Lung (tissue), 12 donors: ENCODE results near the gene ILF3. TPM values are rescaled to one million over a fixed set of nuclear protein-coding genes. Genes with fewer than 3 reads are reported as not detected.

Experiments
- ATAC-seq: fragments of 200-7000 bp; cut with Tn5 transposase; one replicate; pipeline ENCODE4 v1.9.1; 2020; ENCODE audit warnings: moderate number of reproducible peaks; ENCODE audit not compliant: insufficient read depth, low FRiP score
- DNase-seq, 3 donors: peaks; one replicate each; pipeline ENCODE4 v3.0.0-alpha.2; 2013 to 2017
- H3K27ac ChIP-seq, 2 donors: one replicate each; pipeline ENCODE4 v1.5.1; 2013; ENCODE audit warnings: mild to moderate bottlenecking in 2 of 2, moderate library complexity in 2 of 2, control low read depth in 1 of 2, inconsistent platforms in 1 of 2, low read depth in 1 of 2, low read length in 1 of 2
- H3K27me3 ChIP-seq, 3 donors: one replicate each; pipeline ENCODE4 v1.5.1; 2013; ENCODE audit warnings: low read length in 2 of 3; ENCODE audit not compliant: control insufficient read depth in 3 of 3, insufficient read depth in 3 of 3
- H3K36me3 ChIP-seq, 4 donors: one replicate each; pipeline ENCODE4 v1.5.1; 2013; ENCODE audit warnings: low read length in 4 of 4, mild to moderate bottlenecking in 1 of 4, moderate library complexity in 1 of 4; ENCODE audit not compliant: control insufficient read depth in 4 of 4, insufficient read depth in 4 of 4
- H3K4me1 ChIP-seq, 5 donors: one replicate each; pipeline ENCODE4 v1.5.1; 2013; ENCODE audit warnings: low read length in 5 of 5, mild to moderate bottlenecking in 2 of 5, moderate library complexity in 1 of 5; ENCODE audit not compliant: control insufficient read depth in 5 of 5, insufficient read depth in 5 of 5
- H3K4me3 ChIP-seq: one replicate; pipeline ENCODE4 v1.5.1; 2013; ENCODE audit warnings: mild to moderate bottlenecking, control low read depth, moderate library complexity
- H3K9ac ChIP-seq, 2 donors: one replicate each; pipeline ENCODE4 v1.5.1; 2013; ENCODE audit warnings: low read length in 2 of 2, control low read depth in 1 of 2; ENCODE audit not compliant: insufficient read depth in 1 of 2
- H3K9me3 ChIP-seq, 4 donors: one replicate each; pipeline ENCODE4 v1.5.1; 2013; ENCODE audit warnings: low read length in 3 of 4, mild to moderate bottlenecking in 1 of 4, moderate library complexity in 1 of 4; ENCODE audit not compliant: control insufficient read depth in 4 of 4, insufficient read depth in 3 of 4
- WGBS, 2 donors: extraction: QIAGEN DNeasy Blood & Tissue Kit; methylation state at CpG; one replicate each; pipeline ENCODE4 v1.1.7; 2013; 5-methylcytosine and 5-hydroxymethylcytosine counted together
- polyA plus RNA-seq, 2 donors: library from polyadenylated mRNA; stranded (reverse); fragments of 200-250 nt; gene quantifications; one replicate each; pipeline ENCODE4 v1.2.1, GENCODE V29; 2013
- total RNA-seq, 2 donors: library from RNA; depleted of rRNA in 1 of 2; stranded (reverse); fragments of >200 nt in 1 of 2; gene quantifications; one replicate each; pipeline ENCODE4 v1.2.1, GENCODE V29; 2014 to 2021
- TF ChIP-seq, protein P1 (sequence below): IDR thresholded peaks from 2 replicates; pipeline ENCODE4 v1.5.1; 2012; ENCODE audit warnings: mild to moderate bottlenecking; ENCODE audit errors: control extremely low read depth, extremely low read depth
- donor health status: control.
- donor health status: control.
- donor health status: Bipolar disorder and iron deficiency.
- donor health status: healthy.
- donor health status: DM: yes; HTN: yes; CAD: no.

Gene ILF3
- total and polyA plus RNA-seq, 4 donors, result 105 to 225 (median 131) TPM

- Histone ChIP-seq H3K36me3 (peaks cover 0 to 3% (median 3%) of the 10 kb centered on the region in 4 donors), H3K9me3 (no peaks in the 10 kb centered on the region), H3K27ac (peak overlapping the region in 1 of 2 donors; percentile 23), H3K4me1 (peaks cover 0 to 34% (median 16%) of the 10 kb centered on the region in 5 donors), H3K4me3 (peak overlapping the region; percentile 72), H3K27me3 (no peaks in the 10 kb centered on the region), H3K9ac (peak overlapping the region; percentile 63 to 93)
- 5% methylated on average over 16 of the region's 16 CpGs for WGBS, 2 donors
- TF ChIP-seq, protein P1, sequence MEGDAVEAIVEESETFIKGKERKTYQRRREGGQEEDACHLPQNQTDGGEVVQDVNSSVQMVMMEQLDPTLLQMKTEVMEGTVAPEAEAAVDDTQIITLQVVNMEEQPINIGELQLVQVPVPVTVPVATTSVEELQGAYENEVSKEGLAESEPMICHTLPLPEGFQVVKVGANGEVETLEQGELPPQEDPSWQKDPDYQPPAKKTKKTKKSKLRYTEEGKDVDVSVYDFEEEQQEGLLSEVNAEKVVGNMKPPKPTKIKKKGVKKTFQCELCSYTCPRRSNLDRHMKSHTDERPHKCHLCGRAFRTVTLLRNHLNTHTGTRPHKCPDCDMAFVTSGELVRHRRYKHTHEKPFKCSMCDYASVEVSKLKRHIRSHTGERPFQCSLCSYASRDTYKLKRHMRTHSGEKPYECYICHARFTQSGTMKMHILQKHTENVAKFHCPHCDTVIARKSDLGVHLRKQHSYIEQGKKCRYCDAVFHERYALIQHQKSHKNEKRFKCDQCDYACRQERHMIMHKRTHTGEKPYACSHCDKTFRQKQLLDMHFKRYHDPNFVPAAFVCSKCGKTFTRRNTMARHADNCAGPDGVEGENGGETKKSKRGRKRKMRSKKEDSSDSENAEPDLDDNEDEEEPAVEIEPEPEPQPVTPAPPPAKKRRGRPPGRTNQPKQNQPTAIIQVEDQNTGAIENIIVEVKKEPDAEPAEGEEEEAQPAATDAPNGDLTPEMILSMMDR, result no peak
- DNase-seq, result peak; percentile 17 to 33 (median 32)
- no peak for ATAC-seq
Measured at GRCh38 chr19:10655457-10656312, 1.5 kb downstream of the ILF3 start.

DNA sequence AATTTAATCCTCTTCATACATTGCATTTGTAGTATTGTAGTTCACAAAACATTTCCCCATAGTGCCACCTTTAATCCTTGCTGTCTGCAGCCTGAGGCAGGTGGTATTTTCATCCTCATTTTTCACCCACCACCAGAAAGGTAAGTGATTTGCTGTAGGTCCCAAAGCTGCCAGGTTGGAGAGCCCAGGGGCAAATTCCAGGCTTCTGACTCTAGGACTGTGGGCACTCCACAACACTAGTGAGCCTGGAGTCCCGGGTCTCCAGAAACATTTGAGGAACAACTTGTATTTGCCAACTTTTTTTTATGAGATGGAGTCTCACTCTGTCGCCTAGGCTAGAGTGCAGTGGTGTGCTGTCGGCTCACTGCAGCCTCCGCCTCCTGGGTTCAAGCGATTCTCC lies 6.2 kb downstream of the ILF3 start:
- 75 to 82% methylated on average over 5 of the region's 5 CpGs for WGBS, 2 donors
- ATAC-seq (no peak), DNase-seq (no peak)
- Histone ChIP-seq H3K4me3 (no peak overlapping the region), H3K9ac (no peak overlapping the region), H3K27ac (peak overlapping the region in 1 of 2 donors; percentile 14), H3K27me3 (no peaks in the 10 kb centered on the region), H3K36me3 (peaks cover 2 to 7% (median 3%) of the 10 kb centered on the region in 4 donors), H3K4me1 (peaks cover 0 to 18% (median 12%) of the 10 kb centered on the region in 5 donors), H3K9me3 (no peaks in the 10 kb centered on the region)
- TF ChIP-seq, protein P1, result no peak

DNA sequence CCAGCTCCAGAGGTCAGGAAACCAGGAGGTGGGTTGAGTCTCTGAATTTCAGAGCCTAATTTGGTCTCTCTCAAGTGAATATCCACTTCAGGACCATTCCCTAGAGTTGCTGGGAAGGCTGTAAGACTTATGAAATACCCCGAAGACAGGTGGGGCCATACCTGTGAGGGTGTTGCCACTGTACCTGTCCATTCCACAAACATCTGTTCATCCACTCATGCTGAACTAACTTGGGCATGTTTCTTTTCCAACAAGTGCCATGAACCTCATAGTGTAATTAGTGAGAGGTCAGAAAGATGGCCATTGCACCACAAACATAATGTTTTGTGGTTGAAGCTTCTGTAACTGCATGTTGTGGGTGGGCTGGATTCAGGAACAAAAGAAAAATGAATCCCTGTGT lies 7.8 kb downstream of the ILF3 start:
- no peak overlapping the region for H3K4me3 ChIP-seq
- H3K4me1 ChIP-seq, result peaks cover 0 to 10% (median 5%) of the 10 kb centered on the region in 5 donors
- H3K27ac ChIP-seq, result no peak overlapping the region
- H3K9me3 ChIP-seq, result no peaks in the 10 kb centered on the region
- no peak overlapping the region for H3K9ac ChIP-seq
- TF ChIP-seq, protein P1, result no peak
- 61 to 72% methylated on average over 1 of the region's 1 CpG for WGBS, 2 donors
- H3K36me3 ChIP-seq, result peaks cover 2 to 7% (median 6%) of the 10 kb centered on the region in 4 donors
- DNase-seq (no peak), ATAC-seq (no peak)
- no peaks in the 10 kb centered on the region for H3K27me3 ChIP-seq
